ENCODE measurements around the gene ORM2. TPM values are rescaled to one million over a fixed set of nuclear protein-coding genes. Genes with fewer than 3 reads are reported as not detected.

The ORM2 gene
- total RNA-seq, 1 donor from 2014 or later = not detected

DNA sequence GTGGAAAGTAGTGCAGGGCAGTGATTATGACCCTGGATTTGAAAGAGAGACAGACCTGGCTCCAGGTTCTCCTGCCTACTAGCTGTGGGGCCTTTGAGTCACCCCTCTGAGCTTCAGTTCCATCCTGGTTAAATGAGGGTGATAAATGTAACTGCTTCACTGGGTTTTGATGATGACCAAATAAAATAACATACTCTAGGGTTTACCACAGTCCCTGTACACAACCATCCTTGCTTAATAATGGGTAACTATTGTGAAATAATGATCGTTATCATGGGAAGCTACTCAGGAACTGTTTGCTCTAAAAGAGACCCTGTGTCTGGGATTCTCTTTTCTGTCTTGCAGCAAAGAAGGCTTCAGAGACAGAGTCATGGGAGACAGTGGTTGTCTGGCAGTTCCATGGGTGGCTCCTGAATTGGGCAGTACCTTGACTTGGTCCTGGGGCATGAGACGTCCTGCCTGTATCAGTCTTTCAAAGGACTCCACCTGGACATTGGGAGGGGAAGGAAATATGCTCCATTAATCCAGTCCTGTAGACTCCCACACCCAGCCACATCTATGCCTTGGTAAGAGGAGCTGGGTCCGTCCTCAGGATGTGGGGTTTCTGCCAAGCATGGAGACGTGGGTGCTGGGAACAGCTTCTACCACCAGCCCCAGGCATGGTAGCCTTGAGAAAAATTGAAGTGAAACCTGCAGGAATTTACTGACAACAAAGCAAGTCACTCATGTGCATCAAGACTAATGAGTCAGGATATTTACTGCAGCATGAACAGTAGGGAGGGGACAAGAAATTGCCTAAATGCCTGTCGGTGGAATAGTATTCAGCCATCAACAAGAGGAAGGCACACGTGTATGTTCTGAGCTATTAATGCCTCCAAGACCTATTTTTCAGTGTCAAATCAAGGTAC, 34.7 kb downstream of the ORM2 start:
- H3K4me1 Mint-ChIP-seq = peaks cover 82% of the 10 kb centered on the region
- intact Hi-C loops (cut with micrococcal nuclease) = loop anchor here (1.0 kb wide), 1 partner anchor 9 kb away; no protein-coding TSS in a partner anchor
- no peaks in the 10 kb centered on the region for H3K27me3 Mint-ChIP-seq
- H3K9me3 Mint-ChIP-seq = peaks cover 4% of the 10 kb centered on the region
- ChIA-PET CTCF (interaction anchor here (1.0 to 2.5 kb wide), 12 partner anchors 8 to 289 kb away, joined by 3 to 15 read pairs (median 4); partner anchors contain the start of gene AKNA), POLR2A (interaction anchor here (0.6 to 15.2 kb wide), 12 partner anchors 8 to 215 kb away, joined by 3 to 913 read pairs (median 4); partner anchors contain the start of gene AKNA)
- peaks cover 94% of the 10 kb centered on the region for H3K36me3 Mint-ChIP-seq (ENCODE audit: low read depth)
- DNase-seq (no peak), ATAC-seq (ENCODE audit: low read depth) (peak; percentile 56)
- TF ChIP-seq CTCF (IDR thresholded peaks at IDR 0.05) = no peak
- peak overlapping the region; percentile 88 for H3K27ac Mint-ChIP-seq
- peak overlapping the region; percentile 63 for H3K4me3 Mint-ChIP-seq

DNA sequence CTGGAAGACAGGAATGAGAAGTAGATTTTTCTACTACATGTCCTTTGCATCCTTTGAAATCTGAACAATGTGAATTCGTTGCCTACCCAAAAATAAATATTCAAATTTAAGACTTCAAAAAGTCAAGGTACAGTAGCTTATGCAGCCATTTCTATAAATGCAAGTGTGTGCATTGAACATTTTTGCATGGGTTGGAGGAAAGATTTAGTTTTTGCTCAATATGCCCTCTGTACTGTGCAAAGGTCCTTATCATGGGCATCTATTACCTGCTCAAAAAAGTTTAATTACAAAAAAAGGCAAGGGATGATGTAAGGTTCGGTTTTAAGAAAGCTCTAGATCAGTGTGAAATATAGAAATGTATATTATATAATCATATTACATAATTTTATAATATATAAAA, 35.5 kb downstream of the ORM2 start:
- Mint-ChIP-seq H3K27ac (peak overlapping the region; percentile 88), H3K27me3 (no peaks in the 10 kb centered on the region), H3K4me1 (peaks cover 88% of the 10 kb centered on the region), H3K36me3 (ENCODE audit: low read depth) (peaks cover 94% of the 10 kb centered on the region), H3K4me3 (peak overlapping the region; percentile 63), H3K9me3 (peaks cover 4% of the 10 kb centered on the region)
- no peak for TF ChIP-seq CTCF (IDR thresholded peaks at IDR 0.05)
- DNase-seq (no peak), ATAC-seq (ENCODE audit: low read depth) (no peak)
- intact Hi-C loops (cut with micrococcal nuclease) = no loop called here
- ChIA-PET POLR2A (interaction anchor here (0.6 to 15.2 kb wide), 11 partner anchors 8 to 214 kb away, joined by 3 to 913 read pairs (median 4); partner anchors contain the start of gene AKNA), CTCF (interaction anchor here (0.9 to 2.5 kb wide), 8 partner anchors 18 to 288 kb away, joined by 3 to 15 read pairs (median 6); partner anchors contain the start of gene AKNA)

GRCh38 chr9:114366334-114367128, 36.9 kb downstream of the ORM2 start:
- no peak for TF ChIP-seq CTCF (IDR thresholded peaks at IDR 0.05)
- ATAC-seq (ENCODE audit: low read depth) = peak; percentile 41
- no peak for DNase-seq
- CTCF ChIA-PET = interaction anchor here (0.6 to 2.5 kb wide), 6 partner anchors 17 to 23 kb away, joined by 3 to 15 read pairs (median 5); partner anchors contain the start of gene AKNA
- intact Hi-C loops (cut with micrococcal nuclease) = loop anchor here (1.0 kb wide), 3 partner anchors 17 to 32 kb away; no protein-coding TSS in a partner anchor
- Mint-ChIP-seq H3K27ac (peak overlapping the region; percentile 91), H3K4me1 (peaks cover 90% of the 10 kb centered on the region), H3K9me3 (peaks cover 4% of the 10 kb centered on the region), H3K4me3 (peak overlapping the region; percentile 69), H3K36me3 (ENCODE audit: low read depth) (peaks cover 90% of the 10 kb centered on the region), H3K27me3 (no peaks in the 10 kb centered on the region)
- POLR2A ChIA-PET = interaction anchor here (0.6 to 15.2 kb wide), 4 partner anchors 16 to 237 kb away, joined by 4 to 913 read pairs (median 14); partner anchors contain the start of genes AKNA and ATP6V1G1

DNA sequence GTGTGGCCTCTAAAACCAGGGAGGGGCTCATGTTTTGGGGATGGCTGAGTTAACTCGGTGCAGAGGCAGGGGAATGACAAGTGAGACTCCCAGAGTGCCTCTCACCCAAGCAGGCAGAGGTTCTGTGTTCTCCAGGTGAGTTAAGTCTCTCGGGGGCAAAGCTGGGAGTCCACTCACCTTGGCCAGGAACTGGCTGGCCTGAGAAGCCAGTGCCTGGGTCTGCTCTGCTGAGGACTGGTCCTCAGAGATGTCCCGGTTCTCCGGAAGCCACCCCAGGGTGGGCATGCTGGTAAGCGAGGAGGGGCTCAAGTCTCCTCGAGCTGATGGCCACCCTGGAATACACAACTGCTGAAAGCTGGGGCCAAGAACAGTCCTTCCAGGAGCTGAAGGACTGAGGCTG, 37.7 kb downstream of the ORM2 start:
- ATAC-seq (ENCODE audit: low read depth) = no peak
- H3K4me3 Mint-ChIP-seq = peak overlapping the region; percentile 69
- ChIA-PET CTCF (interaction anchor here (1.3 to 2.1 kb wide), 4 partner anchors 18 to 23 kb away, joined by 3 to 12 read pairs (median 8); partner anchors contain the start of gene AKNA), POLR2A (interaction anchor here (0.9 to 15.2 kb wide), 4 partner anchors 11 to 220 kb away, joined by 4 to 913 read pairs (median 14); partner anchors contain the start of genes AKNA and ATP6V1G1)
- DNase-seq = no peak
- peaks cover 96% of the 10 kb centered on the region for H3K4me1 Mint-ChIP-seq
- peak overlapping the region; percentile 91 for H3K27ac Mint-ChIP-seq
- peaks cover 89% of the 10 kb centered on the region for H3K36me3 Mint-ChIP-seq (ENCODE audit: low read depth)
- no peaks in the 10 kb centered on the region for H3K27me3 Mint-ChIP-seq
- H3K9me3 Mint-ChIP-seq = peaks cover 4% of the 10 kb centered on the region
- intact Hi-C loops (cut with micrococcal nuclease) = no loop called here
- TF ChIP-seq CTCF (IDR thresholded peaks at IDR 0.05) = no peak
